ENCODE measurements around the gene SSBP4.

- TF ChIP-seq ZNF26 (tag by site-specific recombination; IDR thresholded peaks at IDR 0.05) (no peak), ZNF529 (tag by site-specific recombination; IDR thresholded peaks at IDR 0.05; ENCODE audit: insufficient replicate concordance) (no peak), ZNF146 (tag by site-specific recombination; IDR thresholded peaks at IDR 0.05) (no peak), ZNF248 (tag by site-specific recombination; IDR thresholded peaks at IDR 0.05) (no peak), ZNF785 (tag by site-specific recombination; IDR thresholded peaks at IDR 0.05) (no peak), ZNF292 (tag by site-specific recombination; IDR thresholded peaks at IDR 0.05; ENCODE audit: borderline replicate concordance, low read depth) (no peak), KLF16 (tag by site-specific recombination; IDR thresholded peaks at IDR 0.05) (no peak), SETDB1 (IDR thresholded peaks at IDR 0.05; ENCODE audit: insufficient read length, low read length) (no peak)
- TF ChIP-seq, protein P1, sequence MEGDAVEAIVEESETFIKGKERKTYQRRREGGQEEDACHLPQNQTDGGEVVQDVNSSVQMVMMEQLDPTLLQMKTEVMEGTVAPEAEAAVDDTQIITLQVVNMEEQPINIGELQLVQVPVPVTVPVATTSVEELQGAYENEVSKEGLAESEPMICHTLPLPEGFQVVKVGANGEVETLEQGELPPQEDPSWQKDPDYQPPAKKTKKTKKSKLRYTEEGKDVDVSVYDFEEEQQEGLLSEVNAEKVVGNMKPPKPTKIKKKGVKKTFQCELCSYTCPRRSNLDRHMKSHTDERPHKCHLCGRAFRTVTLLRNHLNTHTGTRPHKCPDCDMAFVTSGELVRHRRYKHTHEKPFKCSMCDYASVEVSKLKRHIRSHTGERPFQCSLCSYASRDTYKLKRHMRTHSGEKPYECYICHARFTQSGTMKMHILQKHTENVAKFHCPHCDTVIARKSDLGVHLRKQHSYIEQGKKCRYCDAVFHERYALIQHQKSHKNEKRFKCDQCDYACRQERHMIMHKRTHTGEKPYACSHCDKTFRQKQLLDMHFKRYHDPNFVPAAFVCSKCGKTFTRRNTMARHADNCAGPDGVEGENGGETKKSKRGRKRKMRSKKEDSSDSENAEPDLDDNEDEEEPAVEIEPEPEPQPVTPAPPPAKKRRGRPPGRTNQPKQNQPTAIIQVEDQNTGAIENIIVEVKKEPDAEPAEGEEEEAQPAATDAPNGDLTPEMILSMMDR (tag by site-specific recombination; IDR thresholded peaks at IDR 0.05): no peak
Observed at GRCh38 chr19:18480006-18480691, 61.0 kb downstream of the SSBP4 start.
